Stimulated activated CD4-positive, alpha-beta T cell treated with anti-CD3 and anti-CD28 coated beads, Interleukin-2, amount 100 ng/mL, for 48 hours (primary cell): Measurements from ENCODE around the gene EHMT1.
"Not testable (repeated sequence)": the region's sequence is repeated elsewhere in the genome, so short reads cannot be mapped to it uniquely, and the experiment has no call there.

ENCODE experiments used
- DNase-seq, 2 donors: peaks; one replicate each; pipeline ENCODE4 v3.0.0-alpha.2; 2020

The EHMT1 gene

GRCh38 chr9:137789295-137789895, 170.6 kb downstream of the EHMT1 start:
- DNase-seq: no peak

GRCh38 chr9:137791947-137792346, 173.1 kb downstream of the EHMT1 start:
- DNase-seq: no peak

- DNase-seq: no peak
Measured at GRCh38 chr9:137793196-137793841, 174.5 kb downstream of the EHMT1 start.

- DNase-seq: no peak
Measured at GRCh38 chr9:137795156-137795666, 176.4 kb downstream of the EHMT1 start.

- DNase-seq: no peak
Measured at GRCh38 chr9:137797206-137798120, 178.7 kb downstream of the EHMT1 start.

GRCh38 chr9:137798142-137798541, 179.3 kb downstream of the EHMT1 start:
- no peak for DNase-seq

GRCh38 chr9:137798901-137799629, 180.3 kb downstream of the EHMT1 start:
- DNase-seq: no peak

GRCh38 chr9:137799630-137799983, 180.8 kb downstream of the EHMT1 start:
- DNase-seq: no peak

- DNase-seq: no peak
Measured at GRCh38 chr9:137800196-137801022, 181.6 kb downstream of the EHMT1 start.

GRCh38 chr9:137801023-137801319, 182.2 kb downstream of the EHMT1 start:
- DNase-seq: no peak

- DNase-seq: no peak
Measured at GRCh38 chr9:137802021-137802420, 183.2 kb downstream of the EHMT1 start.

- DNase-seq: no peak
Measured at GRCh38 chr9:137802521-137803243, 183.9 kb downstream of the EHMT1 start.

- no peak for DNase-seq
Measured at GRCh38 chr9:137804908-137805630, 186.3 kb downstream of the EHMT1 start.

- no peak for DNase-seq
Measured at GRCh38 chr9:137807721-137808703, 189.2 kb downstream of the EHMT1 start.

- DNase-seq: no peak
Measured at GRCh38 chr9:137809040-137809576, 190.3 kb downstream of the EHMT1 start.

- not testable (repeated sequence) for DNase-seq
Measured at GRCh38 chr9:137809726-137810450, 191.1 kb downstream of the EHMT1 start.

GRCh38 chr9:137811283-137811870, 192.6 kb downstream of the EHMT1 start:
- no peak for DNase-seq
